ENCODE measurements around the gene NIM1K. TPM values are rescaled to one million over a fixed set of nuclear protein-coding genes. Genes with fewer than 3 reads are reported as not detected.

Gene NIM1K
- total and polyA plus RNA-seq, 2 of the 4 experiments (the other 2 are of a cell fraction) = 0.54 to 0.68 TPM

GRCh38 chr5:43270645-43271044 lies 78.6 kb downstream of the NIM1K start:
- H3K9me3 ChIP-seq (ENCODE audit: control insufficient read depth, insufficient read depth, low read length) = no peaks in the 10 kb centered on the region
- no peak overlapping the region for H3K14ac ChIP-seq (replicated peaks; ENCODE audit: low read depth, low read length)
- no peak overlapping the region for H2BK5ac ChIP-seq (ENCODE audit: low read depth, low read length, poor library complexity, severe bottlenecking)
- no peak overlapping the region for H2BK120ac ChIP-seq (ENCODE audit: low read depth, low read length)
- no peaks in the 10 kb centered on the region for H3K4me1 ChIP-seq (ENCODE audit: control insufficient read depth, insufficient read depth, low read length)
- no peaks in the 10 kb centered on the region for H3K9me1 ChIP-seq (ENCODE audit: insufficient read depth, low read length)
- 80% methylated on average over 1 of the region's 1 CpG; no CpG with 5 or more reads in 1 of the 2 experiments for WGBS, 2 experiments (ENCODE audit: extremely low coverage in 2 of 2, insufficient read length in 1 of 2)
- BruUV-seq (replicated peaks) = no TSS peak
- no peak overlapping the region for H3K4ac ChIP-seq (ENCODE audit: low read depth, low read length)
- no peak overlapping the region for H3K9ac ChIP-seq (ENCODE audit: low read depth, low read length)
- in situ Hi-C loops (cut with MboI; ENCODE audit: low sequenced_read_pairs) (no loop called here), dilution Hi-C loops (cut with HindIII; ENCODE audit: low sequenced_read_pairs, unreplicated experiment) (no loop called here), intact Hi-C loops (cut with micrococcal nuclease) (no loop called here)
- H2BK15ac ChIP-seq (ENCODE audit: low read depth, low read length) = no peak overlapping the region
- no peak for DNase-seq
- no peak overlapping the region for H3K4me3 ChIP-seq (ENCODE audit: insufficient read depth, low read depth, low read length)
- H3K27me3 ChIP-seq (ENCODE audit: control insufficient read depth, insufficient read depth, low read length) = peaks cover 12% of the 10 kb centered on the region
- H2AK5ac ChIP-seq (ENCODE audit: low read depth, low read length) = no peak overlapping the region
- no peak overlapping the region for H4K8ac ChIP-seq (ENCODE audit: low read depth in 2 of 2, low read length in 2 of 2)
- TF ChIP-seq USF2 (IDR thresholded peaks at IDR 0.05; ENCODE audit: low read depth, low read length) = no peak
- TF ChIP-seq FOS (IDR thresholded peaks at IDR 0.05; ENCODE audit: low read depth, low read length) = no peak
- no peak for TF ChIP-seq NFE2L2 (IDR thresholded peaks at IDR 0.05; ENCODE audit: low read depth, low read length)
- no peak for TF ChIP-seq POLR2A (IDR thresholded peaks at IDR 0.05; ENCODE audit: low read depth, low read length)
- no peak for TF ChIP-seq MAZ (IDR thresholded peaks at IDR 0.05; ENCODE audit: borderline replicate concordance, low read depth, low read length)
- no peak for TF ChIP-seq MAFK (IDR thresholded peaks at IDR 0.05; ENCODE audit: low read depth, low read length)
- no peak for TF ChIP-seq CTCF (conservative IDR thresholded peaks at IDR 0.05; ENCODE audit: low read depth, low read length)
- no peak for TF ChIP-seq CEBPB (IDR thresholded peaks at IDR 0.05; ENCODE audit: low read depth, low read length)
- no peak for TF ChIP-seq CHD1 (IDR thresholded peaks at IDR 0.05; ENCODE audit: low read depth, low read length)
- TF ChIP-seq ELK1 (IDR thresholded peaks at IDR 0.05; ENCODE audit: borderline replicate concordance, low read depth, low read length) = no peak
- no peak for TF ChIP-seq RAD21 (IDR thresholded peaks at IDR 0.05; ENCODE audit: low read length)
- TF ChIP-seq MXI1 (IDR thresholded peaks at IDR 0.05; ENCODE audit: borderline replicate concordance, low read depth, low read length) = no peak
- no peak for TF ChIP-seq RCOR1 (IDR thresholded peaks at IDR 0.05; ENCODE audit: insufficient replicate concordance, low read length)
- TF ChIP-seq BHLHE40 (IDR thresholded peaks at IDR 0.05; ENCODE audit: low read depth, low read length) = no peak
- TF ChIP-seq RFX5 (IDR thresholded peaks at IDR 0.05; ENCODE audit: low read depth, low read length) = no peak
- TF ChIP-seq SMC3 (IDR thresholded peaks at IDR 0.05; ENCODE audit: low read depth, low read length) = no peak
- no peak overlapping the region for H3K56ac ChIP-seq (ENCODE audit: extremely low read depth, insufficient read depth, low read length)
- H2AFZ ChIP-seq (replicated peaks; ENCODE audit: low read length, poor library complexity) = no peak overlapping the region
- H4K5ac ChIP-seq (ENCODE audit: low read depth, low read length) = no peak overlapping the region
- no peaks in the 10 kb centered on the region for H3K79me1 ChIP-seq (ENCODE audit: low read depth in 1 of 2, low read length in 2 of 2)
- ATAC-seq (ENCODE audit: low read depth) = no peak
- no peak overlapping the region for H2BK20ac ChIP-seq (ENCODE audit: low read depth, low read length)
- no peak overlapping the region for H3K18ac ChIP-seq (ENCODE audit: low read depth, low read length)
- no peak overlapping the region for H3K27ac ChIP-seq (ENCODE audit: insufficient read depth, low read length)
- no peaks in the 10 kb centered on the region for H4K20me1 ChIP-seq (ENCODE audit: insufficient read depth, low read length)
- ChIA-PET POLR2A (ENCODE audit: unreplicated experiment) (no interaction called here), CTCF (interaction anchor here (1.2 kb wide), 1 partner anchor 25 kb away, joined by 8 read pairs; no protein-coding TSS in a partner anchor)
- no peaks in the 10 kb centered on the region for H3K36me3 ChIP-seq (ENCODE audit: control insufficient read depth, insufficient read depth, low read length)
- H3K23ac ChIP-seq (ENCODE audit: low read depth, low read length) = no peak overlapping the region
- H4K91ac ChIP-seq (ENCODE audit: insufficient read depth, low read depth, low read length) = no peak overlapping the region
- no peak overlapping the region for H2AK9ac ChIP-seq (replicated peaks; ENCODE audit: low read depth, low read length, poor library complexity)
- H3K4me2 ChIP-seq (ENCODE audit: low read depth, low read length) = no peak overlapping the region

Measured in IMR-90 (cell line).